Suprapubic skin (tissue), 4 donors: Measurements from ENCODE around the gene NBPF1.
"Not testable (repeated sequence)": the region's sequence is repeated elsewhere in the genome, so short reads cannot be mapped to it uniquely, and the experiment has no call there.

ENCODE experiments used
- CTCF ChIP-seq, 2 donors: fragments of 200-600 bp in 1 of 2; fragments of 450-650 bp in 1 of 2; sonication (generic) in 1 of 2; IDR thresholded peaks; one replicate each; pipeline ENCODE4 v1.5.1; 2016 to 2019; ENCODE audit warnings: antibody characterized with exemption in 2 of 2, mild to moderate bottlenecking in 1 of 2, moderate library complexity in 1 of 2
- EP300 ChIP-seq: sonication (generic); formaldehyde crosslinking; IDR thresholded peaks from one replicate; pipeline ENCODE4 v1.6.1; 2017; ENCODE audit warnings: antibody characterized with exemption
- POLR2AphosphoS5 ChIP-seq, 3 donors: sonication (generic); formaldehyde crosslinking; IDR thresholded peaks; one replicate each; pipeline ENCODE4 v1.6.1; 2017; ENCODE audit warnings: antibody characterized with exemption in 3 of 3

- TF ChIP-seq CTCF (IDR thresholded peaks at IDR 0.05); EP300; POLR2AphosphoS5 (IDR thresholded peaks at IDR 0.05): not testable (repeated sequence)
Observed at GRCh38 chr1:16565324-16565723, 48.0 kb downstream of the NBPF1 start.
